ENCODE results near the gene DSTN.
A peak's percentile ranks its signal among the peaks of the same experiment; 100 is the strongest.

DSTN gene
- total RNA-seq, result 41.5 reads per million, percentile 64 among the genes with 10 or more reads in this experiment

DNA sequence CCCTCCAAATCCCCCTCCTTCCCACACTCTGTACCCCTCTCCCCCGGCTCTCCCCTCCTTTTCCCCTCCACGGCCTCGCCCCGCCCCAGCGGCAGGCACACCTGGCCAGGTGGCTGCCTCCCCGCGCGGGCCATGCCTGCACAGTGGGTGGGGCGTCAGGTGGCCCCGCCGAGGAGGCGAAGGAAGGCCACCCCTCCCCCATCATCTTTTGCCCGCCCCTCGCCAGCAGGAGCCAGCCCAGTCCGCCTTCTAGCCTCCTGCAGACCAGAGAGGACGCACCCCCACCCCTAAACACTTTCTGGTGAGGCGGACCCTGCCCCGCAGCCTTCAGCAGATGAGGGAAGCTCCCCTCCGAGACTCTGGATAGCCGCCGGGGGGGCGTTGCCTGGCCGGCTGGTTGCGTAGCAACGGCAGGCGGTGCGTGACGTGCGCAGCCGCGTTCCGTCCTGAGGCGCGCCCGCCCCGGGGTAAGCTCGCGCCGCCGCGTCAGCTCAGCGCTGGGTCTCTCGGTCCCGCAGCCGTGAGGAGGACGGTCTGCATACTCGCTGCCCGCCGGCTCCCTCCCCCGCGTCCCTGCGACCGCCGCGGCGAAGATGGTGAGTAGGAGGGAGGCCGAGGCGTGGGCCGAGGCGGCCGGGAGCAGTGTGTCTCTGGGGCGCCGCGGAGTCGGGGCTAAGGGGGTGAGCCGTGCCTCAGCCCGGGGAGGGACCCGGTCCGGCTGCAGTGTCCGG lies at the start of gene DSTN:
Gene DSTN (plus strand): TSS at position 460 of the 731 bp plus-strand sequence. CDS start 134 bp downstream, at position 594.
- peak; percentile 82 for DNase-seq

- DNase-seq, result no peak
Measured at GRCh38 chr20:17520583-17520982, 49.3 kb upstream of the DSTN start.

DNA sequence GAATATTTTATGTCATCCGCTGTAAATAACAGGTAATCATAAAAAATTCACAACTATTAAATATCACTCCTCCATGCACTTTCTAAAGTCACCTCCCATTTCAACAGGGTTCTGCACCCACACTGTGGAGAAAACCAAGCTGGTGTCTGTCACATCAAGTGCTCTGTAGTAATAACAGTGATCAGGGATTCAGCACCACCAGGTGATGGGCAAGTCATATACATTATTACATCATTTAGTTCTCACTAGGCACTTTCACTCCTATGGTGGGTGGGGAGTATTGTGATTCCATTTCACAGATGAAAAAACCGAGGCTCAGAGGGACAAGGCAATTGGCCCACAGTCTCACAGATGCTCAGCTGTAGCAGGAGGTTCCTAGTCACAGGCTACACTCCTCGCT lies 47.3 kb upstream of the DSTN start:
- no peak for DNase-seq

DNA sequence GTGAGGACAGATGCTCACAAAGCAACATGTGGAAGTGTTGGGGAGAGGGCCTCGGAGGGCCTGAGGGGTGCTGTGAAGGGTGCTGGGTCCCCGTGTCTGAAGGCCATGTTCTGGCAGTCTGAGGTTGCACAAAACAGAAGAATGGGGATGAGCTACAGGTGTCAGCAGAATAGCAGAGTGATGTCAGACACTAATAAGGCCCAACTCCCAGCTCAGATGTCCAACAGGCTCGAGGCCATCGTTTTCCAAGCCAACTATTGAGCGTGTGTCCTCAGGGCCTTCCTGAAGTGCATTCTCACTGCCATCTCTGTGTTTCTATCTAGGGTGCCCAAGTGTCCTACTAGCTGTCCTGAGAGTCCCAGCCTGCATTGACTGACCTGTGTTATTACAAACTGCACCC lies 46.5 kb upstream of the DSTN start:
- DNase-seq, result no peak

GRCh38 chr20:17524560-17524959 lies 45.3 kb upstream of the DSTN start:
- DNase-seq, result no peak

- DNase-seq, result no peak
Measured at GRCh38 chr20:17525132-17525531, 44.7 kb upstream of the DSTN start.

DNA sequence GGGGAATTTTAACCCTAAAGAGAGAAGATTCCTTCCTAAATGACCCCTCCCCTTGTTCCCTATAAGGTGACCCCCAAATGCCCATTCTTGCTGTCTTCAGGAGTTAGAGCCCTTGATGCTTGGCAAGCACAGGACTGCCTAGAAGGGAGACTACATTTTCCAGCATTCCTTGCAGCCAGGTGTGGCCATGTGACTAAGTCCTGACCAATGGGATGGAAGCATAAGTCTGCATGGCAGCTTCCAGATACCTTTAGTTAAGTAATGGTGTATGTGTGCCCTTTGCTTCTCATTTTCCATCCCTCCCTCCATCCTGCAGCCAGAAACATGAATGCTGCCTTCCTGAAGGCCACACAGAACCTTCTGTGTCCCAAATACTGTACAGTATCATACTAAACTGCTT lies 44.2 kb upstream of the DSTN start:
- DNase-seq, result no peak

DNA sequence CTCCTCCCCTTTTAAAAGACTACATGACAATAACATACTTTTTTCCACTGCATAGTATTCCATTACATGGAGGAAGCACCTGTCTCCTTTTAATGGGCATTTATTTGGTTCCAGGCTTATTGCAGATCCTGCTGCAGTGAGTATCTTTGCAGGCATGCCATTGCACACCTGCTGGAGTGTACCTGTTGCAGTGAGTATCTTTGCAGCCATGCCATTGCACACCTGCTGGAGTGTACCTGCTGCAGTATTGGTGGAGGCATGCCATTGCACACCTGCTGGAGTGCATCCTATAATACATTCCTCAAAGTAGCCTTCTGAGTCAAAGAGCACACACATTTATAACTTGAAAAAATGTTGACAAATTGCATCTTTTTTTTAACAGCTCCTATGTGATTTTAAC lies 40.3 kb upstream of the DSTN start:
- DNase-seq, result no peak

DNA sequence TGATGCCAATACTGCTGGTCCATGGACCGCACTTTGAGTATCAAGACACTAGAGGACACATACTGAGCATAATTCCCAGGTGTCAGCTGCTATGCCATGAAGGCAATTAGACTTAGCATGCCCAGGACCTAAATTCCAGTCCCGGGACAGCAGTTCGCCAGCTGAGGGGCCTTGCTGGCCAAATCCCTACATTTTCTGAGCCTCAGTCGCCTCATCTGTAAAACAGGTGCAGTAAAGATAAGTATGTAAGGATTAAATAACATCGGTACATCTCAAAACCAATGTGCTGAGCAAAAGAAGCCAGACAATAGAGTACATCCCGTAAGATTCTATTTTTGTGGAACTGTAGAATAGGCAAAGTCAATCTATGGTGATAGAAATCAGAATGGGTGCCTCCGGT lies 39.7 kb upstream of the DSTN start:
- DNase-seq, result no peak

GRCh38 chr20:17530716-17531664 lies 38.9 kb upstream of the DSTN start, which contains the start of gene BFSP1:
Gene BFSP1 (minus strand): TSS chr20:17531379. CDS start chr20:17531329, 50 bp downstream.
- DNase-seq, result peak; percentile 4

- DNase-seq, result no peak
Measured at GRCh38 chr20:17531665-17532025, 38.2 kb upstream of the DSTN start.

DNA sequence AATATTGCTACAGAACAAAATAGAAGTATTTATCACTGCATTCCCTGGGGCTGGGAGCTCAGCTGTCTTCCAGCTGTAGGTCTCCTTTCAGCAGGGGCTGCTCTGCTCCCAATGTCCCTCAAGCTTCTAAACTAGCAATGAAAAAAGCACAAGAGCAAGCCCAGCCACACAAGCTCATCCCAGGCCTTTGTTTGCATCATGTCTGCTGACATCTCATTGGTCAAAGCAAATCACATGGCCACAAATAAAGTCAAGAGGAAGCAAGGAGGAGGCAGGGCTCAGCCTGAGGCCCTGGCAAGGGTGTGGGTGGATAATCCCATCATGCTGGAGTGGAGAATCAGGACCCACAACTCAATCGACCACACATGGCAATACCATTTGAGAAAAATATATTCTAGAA lies 36.5 kb upstream of the DSTN start:
- DNase-seq, result no peak

DNA sequence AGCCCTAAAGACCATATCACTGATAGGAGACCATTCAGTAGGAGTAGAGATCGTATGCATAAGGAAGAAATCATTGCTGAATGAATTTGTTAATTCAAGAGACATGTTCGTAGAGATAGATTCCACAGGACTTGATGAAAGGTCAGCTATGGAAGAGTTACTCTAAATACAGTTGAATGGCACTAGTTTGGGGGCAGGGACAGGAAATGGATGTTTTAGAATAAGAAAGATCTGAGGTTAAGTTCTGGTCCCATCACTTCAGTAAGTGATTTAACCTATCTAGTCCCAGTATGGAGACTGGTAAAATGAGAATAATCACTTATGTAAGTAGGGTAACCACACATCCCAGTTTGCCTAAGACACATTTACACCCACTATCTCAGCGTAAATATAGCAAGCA lies 35.8 kb upstream of the DSTN start:
- no peak for DNase-seq

- DNase-seq, result peak; percentile 54
Measured at GRCh38 chr20:17536944-17537444, 32.9 kb upstream of the DSTN start.

DNA sequence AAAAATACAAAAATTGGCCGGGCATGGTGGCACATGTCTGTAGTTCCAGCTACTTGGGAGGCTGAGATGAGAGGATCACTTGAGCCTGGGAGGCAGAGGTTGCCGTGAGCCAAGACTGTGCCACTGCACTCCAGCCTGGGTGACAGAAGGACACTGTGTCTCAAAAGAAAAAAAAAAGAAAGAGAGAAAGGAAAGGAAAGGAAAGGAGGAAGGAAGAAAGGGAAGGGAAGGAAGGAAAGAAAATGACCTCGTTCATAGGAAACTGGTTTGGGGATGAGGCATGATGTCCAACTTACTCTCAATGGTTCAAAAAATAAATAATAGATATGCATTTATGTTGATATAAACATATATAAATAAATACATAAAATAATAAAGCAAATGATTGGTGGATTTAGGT lies 31.9 kb upstream of the DSTN start:
- DNase-seq, result no peak

GRCh38 chr20:17538517-17539170 lies 31.2 kb upstream of the DSTN start:
- no peak for DNase-seq

GRCh38 chr20:17541596-17541995 lies 28.3 kb upstream of the DSTN start:
- DNase-seq, result no peak

DNA sequence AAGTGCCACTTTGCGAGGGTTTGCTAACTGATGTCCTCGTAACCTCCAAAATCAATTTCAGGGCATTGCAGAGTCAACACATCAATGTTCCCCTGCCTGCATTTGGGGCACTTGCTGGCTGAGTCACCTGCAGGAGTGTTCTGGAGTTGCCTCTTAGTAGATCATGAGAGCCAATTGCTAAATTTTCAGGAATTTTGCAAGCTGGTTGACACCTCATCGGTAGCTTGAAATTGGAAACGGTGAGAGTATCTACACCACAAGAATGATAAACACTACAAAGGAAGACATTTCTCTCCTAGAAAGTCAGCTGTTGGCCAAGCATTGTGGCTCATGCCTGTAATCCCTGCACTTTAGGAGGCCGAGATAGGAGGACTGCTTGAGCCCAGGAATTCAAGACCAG lies 27.9 kb upstream of the DSTN start:
- DNase-seq, result no peak

DNA sequence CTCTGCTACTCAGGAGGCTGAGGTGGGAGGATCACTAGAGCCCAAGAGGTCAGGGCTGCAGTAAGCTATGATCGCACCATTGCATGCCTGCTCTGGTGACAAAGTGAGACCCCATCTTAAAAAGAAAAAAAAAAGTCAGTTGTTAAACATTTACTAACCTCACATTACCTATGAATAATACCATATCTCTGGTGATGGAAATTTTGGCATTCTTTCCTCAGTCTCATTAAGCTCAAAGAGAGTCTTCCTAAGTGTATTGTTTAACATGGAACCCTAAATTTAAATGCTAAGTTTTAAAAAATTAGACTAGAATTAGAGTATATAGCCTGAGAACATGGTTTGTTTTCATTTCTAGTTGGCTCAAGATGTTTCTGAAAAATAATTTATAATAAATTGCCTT lies 27.4 kb upstream of the DSTN start:
- no peak for DNase-seq

GRCh38 chr20:17542993-17543412 lies 26.9 kb upstream of the DSTN start:
- DNase-seq, result no peak

- DNase-seq, result no peak
Measured at GRCh38 chr20:17543531-17544131, 26.2 kb upstream of the DSTN start.

- no peak for DNase-seq
Measured at GRCh38 chr20:17545127-17545526, 24.7 kb upstream of the DSTN start.

GRCh38 chr20:17549131-17549530 lies 20.7 kb upstream of the DSTN start:
- DNase-seq, result no peak
